K562 (cell line): ENCODE measurements around the gene NADK. TPM values are rescaled to one million over a fixed set of nuclear protein-coding genes. Genes with fewer than 3 reads are reported as not detected.

Experiments used
- ATAC-seq: fragments of 200-7000 bp; cut with Tn5 transposase; 3 replicates; pipeline ENCODE4 v1.9.1; 2020; ENCODE audit warnings: moderate library complexity
- BruUV-seq: library from RNA; stranded (reverse); fragments of 400-500 nt; replicated peaks from 2 replicates; lab custom pipeline; 2021; lab: Mats Ljungman, UMichigan
- CTCF ChIA-PET: fragments of 300-600 bp; formaldehyde crosslinking; extraction: SDS; loops from one replicate; lab custom pipeline; 2021; ENCODE audit warnings: low intra/inter-chr PET ratio; lab: Yijun Ruan, JAX
- POLR2A ChIA-PET: fragments of 300-600, 350-650 bp; sonication (Branson Sonifier 250); formaldehyde crosslinking; extraction: SDS; loops from one replicate; lab custom pipeline; 2021; ENCODE audit warnings: antibody characterized with exemption, inconsistent platforms; lab: Yijun Ruan, JAX
- DNase-seq, 4 experiments: peaks; one replicate each; pipeline versions ENCODE4 v3.0.0 to v3.0.0-alpha.2; 2011 to 2018; ENCODE audit warnings: low spot score in 3 of 4, mixed read lengths in 3 of 4; ENCODE audit errors: extremely low read depth in 1 of 4
- FAIRE-seq: peaks from 2 replicates; lab custom pipeline; 2011; peaks lifted over from hg19 to GRCh38; lab: Jason Lieb, UNC
- H2AFZ ChIP-seq: 2 replicates; pipeline ENCODE4 v1.6.0; 2011; ENCODE audit warnings: low read depth, low read length, control low read depth, inconsistent platforms
- H3K27ac ChIP-seq: fragments of 200-600 bp; 3 replicates; pipeline ENCODE4 v1.8.0; 2011; ENCODE audit warnings: low read depth, mild to moderate bottlenecking, control low read depth, inconsistent platforms, low read length, moderate library complexity, mixed read lengths; ENCODE audit errors: extremely low read depth
- H3K27me3 ChIP-seq, 2 experiments: fragments of 300-600 bp in 1 of 2; 2 replicates in 1 of 2; 3 replicates in 1 of 2; pipeline versions ENCODE4 v1.6.0 to v1.8.0; 2011; ENCODE audit warnings: inconsistent platforms in 2 of 2, low read length in 2 of 2, mild to moderate bottlenecking in 1 of 2, mixed read lengths in 1 of 2, moderate library complexity in 1 of 2; ENCODE audit not compliant: control insufficient read depth in 2 of 2, insufficient read depth in 2 of 2
- H3K36me3 ChIP-seq: fragments of 300-600 bp; 3 replicates; pipeline ENCODE4 v1.8.0; 2011; ENCODE audit warnings: mild to moderate bottlenecking, low read length, inconsistent platforms; ENCODE audit not compliant: control insufficient read depth, insufficient read depth
- H3K4me1 ChIP-seq, 2 experiments: fragments of 200-600 bp in 1 of 2; replicated peaks in 1 of 2; 2 replicates in 1 of 2; 3 replicates in 1 of 2; pipeline versions ENCODE4 v1.5.1 to v1.8.0; 2011; ENCODE audit warnings: inconsistent platforms in 2 of 2, low read length in 2 of 2, mild to moderate bottlenecking in 1 of 2, mixed read lengths in 1 of 2, moderate library complexity in 1 of 2; ENCODE audit not compliant: control insufficient read depth in 2 of 2, insufficient read depth in 2 of 2
- H3K4me2 ChIP-seq: 2 replicates; pipeline ENCODE4 v1.6.1; 2011; ENCODE audit warnings: low read length, control low read depth, inconsistent platforms, mixed read lengths; ENCODE audit not compliant: insufficient read depth
- H3K4me3 ChIP-seq: fragments of 200-600 bp; sonication (generic), shearing (Covaris generic); 2 replicates; pipeline ENCODE4 v1.5.1; 2016; ENCODE audit warnings: control low read depth, inconsistent platforms
- H3K79me2 ChIP-seq: fragments of 200-600 bp; 3 replicates; pipeline ENCODE4 v1.8.0; 2011; ENCODE audit warnings: low read length, inconsistent platforms; ENCODE audit not compliant: control insufficient read depth, insufficient read depth
- H3K9ac ChIP-seq, 2 experiments: 2 replicates each; pipeline versions ENCODE4 v1.6.0 to v1.6.1; 2011; ENCODE audit warnings: low read depth in 2 of 2, low read length in 2 of 2, control low read depth in 1 of 2, inconsistent platforms in 1 of 2, mild to moderate bottlenecking in 1 of 2, mixed read lengths in 1 of 2; ENCODE audit not compliant: insufficient read depth in 1 of 2
- H3K9me1 ChIP-seq: one replicate; pipeline ENCODE4 v1.6.0; 2011; ENCODE audit warnings: inconsistent platforms, mild to moderate bottlenecking, low read length, moderate library complexity; ENCODE audit not compliant: control insufficient read depth, insufficient read depth
- H3K9me3 ChIP-seq: replicated peaks from 2 replicates; pipeline ENCODE4 v1.5.1; 2011; ENCODE audit warnings: low read depth, low read length, inconsistent platforms; ENCODE audit not compliant: control insufficient read depth, insufficient read depth
- H4K20me1 ChIP-seq: replicated peaks from 2 replicates; pipeline ENCODE4 v1.6.1; 2011; ENCODE audit warnings: low read length, inconsistent platforms, mixed read lengths; ENCODE audit not compliant: control insufficient read depth, insufficient read depth
- ETV1 ChIP-seq: fragments of 450-650 bp; conservative IDR thresholded peaks from 2 replicates; pipeline ENCODE4 v1.6.1; 2016; ENCODE audit warnings: missing genetic modification characterization, control low read depth, low read depth, missing compliant biosample characterization
- FOXK1 ChIP-seq: sonication (generic); formaldehyde crosslinking; IDR thresholded peaks from 2 replicates; pipeline ENCODE4 v1.8.0; 2022; ENCODE audit warnings: missing genetic modification reagents, mild to moderate bottlenecking, borderline replicate concordance
- HOXB6 ChIP-seq: fragments of 250-450 bp; sonication (Bioruptor Pico); IDR thresholded peaks from 2 replicates; pipeline ENCODE4 v1.5.1; 2022; ENCODE audit warnings: mild to moderate bottlenecking, borderline replicate concordance
- KAT2B ChIP-seq: IDR thresholded peaks from one replicate; pipeline ENCODE4 v1.6.1; 2012; ENCODE audit warnings: low read depth, mild to moderate bottlenecking, control low read depth, inconsistent platforms, low read length, moderate library complexity
- KAT8 ChIP-seq: fragments of 450-650 bp; IDR thresholded peaks from 2 replicates; pipeline ENCODE4 v1.6.1; 2016; ENCODE audit warnings: low read depth, mild to moderate bottlenecking
- MTA2 ChIP-seq: fragments of 450-650 bp; IDR thresholded peaks from 2 replicates; pipeline ENCODE4 v1.6.1; 2016; ENCODE audit warnings: low read depth
- NR3C1 ChIP-seq: sonication (generic); formaldehyde crosslinking; IDR thresholded peaks from 2 replicates; pipeline ENCODE4 v1.8.1; 2022; ENCODE audit warnings: missing genetic modification reagents
- PRPF4 ChIP-seq: fragments of 200-400 bp; formaldehyde crosslinking; IDR thresholded peaks from one replicate; pipeline ENCODE4 v1.6.1; 2017; ENCODE audit warnings: low read length, low read depth, mild to moderate bottlenecking; ENCODE audit not compliant: insufficient read depth, poor library complexity, severe bottlenecking
- ZNF146 ChIP-seq: IDR thresholded peaks from one replicate; pipeline ENCODE4 v1.6.1; 2018; ENCODE audit warnings: missing compliant biosample characterization; ENCODE audit not compliant: unreplicated experiment
- ZNF431 ChIP-seq: sonication (generic); formaldehyde crosslinking; IDR thresholded peaks from 2 replicates; pipeline ENCODE4 v1.8.0; 2022; ENCODE audit warnings: mild to moderate bottlenecking, missing genetic modification reagents
- WGBS: fragments of 100-300 bp; shearing (Covaris generic); methylation state at CpG from one replicate; pipeline ENCODE4 v1.1.6; 2016; ENCODE audit warnings: low coverage, mixed read lengths; ENCODE audit not compliant: insufficient coverage; ENCODE audit errors: missing lambda C conversion rate; 5-methylcytosine and 5-hydroxymethylcytosine counted together
- in situ Hi-C: fragments of 300-500 bp; cut with MboI; formaldehyde crosslinking; loops from 4 replicates; pipeline ENCODE4 v1.15.0; 2018; ENCODE audit warnings: inconsistent platforms, mixed read lengths
- intact Hi-C: fragments of 100-400 bp; cut with micrococcal nuclease; formaldehyde crosslinking; loops from 2 replicates; pipeline ENCODE4 v1.14.2; 2022
- polyA plus RNA-seq, 8 experiments: library from polyadenylated mRNA; depleted of rRNA in 4 of 8; stranded (reverse) in 5 of 8; unstranded in 3 of 8; fragments of >200 nt; fragmentation: Nextera tagmentation in 2 of 8; fragmentation: Illumina TruSeq in 1 of 8; extraction: Ambion mirVana in 2 of 8; extraction: Trizol in 1 of 8; gene quantifications; 2 replicates each; pipeline versions ENCODE4 v1.2.1 to v1.2.3, GENCODE V29; 2011 to 2014; ENCODE audit warnings: inconsistent platforms in 1 of 8, missing spikeins in 1 of 8
- total RNA-seq, 7 experiments: library from RNA; depleted of rRNA in 6 of 7; stranded (reverse); fragments of >200 nt in 6 of 7; fragmentation: Illumina TruSeq in 2 of 7; extraction: Trizol in 2 of 7; gene quantifications; 2 replicates each; pipeline versions ENCODE4 v1.2.1 to v1.2.3, GENCODE V29; 2011 to 2021; ENCODE audit warnings: low replicate concordance in 1 of 7
- TF ChIP-seq, protein P1 (sequence below): fragments of 450-650 bp; IDR thresholded peaks from 2 replicates; pipeline ENCODE4 v1.6.1; 2016; ENCODE audit warnings: borderline replicate concordance

The NADK gene
- total and polyA plus RNA-seq, 9 of the 15 experiments (the other 6 are each of a cell fraction or from before 2014, with no cell fraction given) = 1.5 to 135 (median 75.1) TPM

- no peak overlapping the region for H3K4me3 ChIP-seq
- H3K9me3 ChIP-seq = no peaks in the 10 kb centered on the region
- ChIA-PET POLR2A (no interaction called here), CTCF (no interaction called here)
- ATAC-seq = no peak
- H2AFZ ChIP-seq = no peak overlapping the region
- H4K20me1 ChIP-seq = 0 out of 2 replicates have a peak, but pooled peaks cover 5% of the 10 kb centered on the region
- H3K9ac ChIP-seq = no peak overlapping the region
- H3K27ac ChIP-seq = no peak overlapping the region
- WGBS = 88% methylated on average over 15 of the region's 15 CpGs
- peaks cover 9% of the 10 kb centered on the region for H3K9me1 ChIP-seq
- peak in 1 of 4 experiments; percentile 7 for DNase-seq
- H3K36me3 ChIP-seq = peaks cover 87% of the 10 kb centered on the region
- FAIRE-seq = no peak
- H3K79me2 ChIP-seq = peaks cover 36% of the 10 kb centered on the region
- H3K27me3 ChIP-seq = no peaks in the 10 kb centered on the region
- H3K4me1 ChIP-seq = peaks cover 16 to 56% of the 10 kb centered on the region in 2 experiments
- in situ Hi-C loops = no loop called here
- TF ChIP-seq KAT2B (no peak), MTA2 (no peak), FOXK1 (no peak), ZNF146 (no peak), KAT8 (no peak), PRPF4 (no peak), NR3C1 (CRISPR knock-in tag) (no peak), ZNF431 (CRISPR knock-in tag) (no peak), HOXB6 (no peak), ETV1 (no peak)
- TF ChIP-seq, protein P1, sequence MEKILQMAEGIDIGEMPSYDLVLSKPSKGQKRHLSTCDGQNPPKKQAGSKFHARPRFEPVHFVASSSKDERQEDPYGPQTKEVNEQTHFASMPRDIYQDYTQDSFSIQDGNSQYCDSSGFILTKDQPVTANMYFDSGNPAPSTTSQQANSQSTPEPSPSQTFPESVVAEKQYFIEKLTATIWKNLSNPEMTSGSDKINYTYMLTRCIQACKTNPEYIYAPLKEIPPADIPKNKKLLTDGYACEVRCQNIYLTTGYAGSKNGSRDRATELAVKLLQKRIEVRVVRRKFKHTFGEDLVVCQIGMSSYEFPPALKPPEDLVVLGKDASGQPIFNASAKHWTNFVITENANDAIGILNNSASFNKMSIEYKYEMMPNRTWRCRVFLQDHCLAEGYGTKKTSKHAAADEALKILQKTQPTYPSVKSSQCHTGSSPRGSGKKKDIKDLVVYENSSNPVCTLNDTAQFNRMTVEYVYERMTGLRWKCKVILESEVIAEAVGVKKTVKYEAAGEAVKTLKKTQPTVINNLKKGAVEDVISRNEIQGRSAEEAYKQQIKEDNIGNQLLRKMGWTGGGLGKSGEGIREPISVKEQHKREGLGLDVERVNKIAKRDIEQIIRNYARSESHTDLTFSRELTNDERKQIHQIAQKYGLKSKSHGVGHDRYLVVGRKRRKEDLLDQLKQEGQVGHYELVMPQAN = no peak
- H3K4me2 ChIP-seq = no peak overlapping the region
- intact Hi-C loops = no loop called here
- no TSS peak for BruUV-seq
Measured at GRCh38 chr1:1755852-1756251, 22.4 kb downstream of the NADK start.
